ENCODE measurements around the gene HTD2.

The HTD2 gene

DNA sequence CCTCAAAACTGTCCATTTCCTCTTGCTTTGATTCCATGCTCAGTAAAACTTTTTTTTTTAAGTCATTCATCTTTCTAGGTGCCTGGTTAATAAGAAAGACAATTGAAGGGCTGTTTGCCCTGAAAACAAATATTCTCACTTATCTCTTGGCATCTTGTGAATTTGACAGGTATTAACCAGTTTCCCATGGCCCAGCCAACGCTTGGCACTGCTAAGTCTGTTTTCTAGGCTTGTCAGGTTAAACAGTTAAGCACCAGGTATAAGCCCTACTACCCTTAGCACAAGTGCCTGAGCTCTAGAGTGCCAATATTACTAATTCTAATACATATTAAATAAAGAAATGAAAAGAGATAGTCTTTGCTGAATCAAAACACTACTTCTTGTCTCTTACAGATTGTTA, 62.7 kb downstream of the HTD2 start:
- Histone ChIP-seq H3K9me3 (ENCODE audit: control insufficient read depth in 1 of 2, low read length in 2 of 2) (no peaks in the 10 kb centered on the region), H3K4me3 (ENCODE audit: low read depth in 1 of 2, low read length in 2 of 2) (no peak overlapping the region), H3K4me1 (ENCODE audit: control insufficient read depth in 1 of 2, insufficient read depth in 2 of 2, low read length in 2 of 2) (no peaks in the 10 kb centered on the region), H3K27ac (ENCODE audit: low read length) (no peak overlapping the region), H3K27me3 (ENCODE audit: low read depth, low read length) (no peaks in the 10 kb centered on the region), H3K36me3 (ENCODE audit: control insufficient read depth in 1 of 2, insufficient read depth in 2 of 2, low read length in 2 of 2) (peaks cover 0 to 7% of the 10 kb centered on the region in 2 donors)
